Fibroblast of skin of left biceps (primary cell): ENCODE measurements around the gene CROT.
A peak's percentile ranks its signal among the peaks of the same experiment; 100 is the strongest.

Experiments used
- DNase-seq, 2 experiments: peaks; one replicate each; pipeline ENCODE4 v3.0.0-alpha.2; 2013; ENCODE audit warnings: low read depth in 2 of 2

The CROT gene

GRCh38 chr7:87341441-87341840 is 4.0 kb upstream of the CROT start:
- DNase-seq = no peak

DNA sequence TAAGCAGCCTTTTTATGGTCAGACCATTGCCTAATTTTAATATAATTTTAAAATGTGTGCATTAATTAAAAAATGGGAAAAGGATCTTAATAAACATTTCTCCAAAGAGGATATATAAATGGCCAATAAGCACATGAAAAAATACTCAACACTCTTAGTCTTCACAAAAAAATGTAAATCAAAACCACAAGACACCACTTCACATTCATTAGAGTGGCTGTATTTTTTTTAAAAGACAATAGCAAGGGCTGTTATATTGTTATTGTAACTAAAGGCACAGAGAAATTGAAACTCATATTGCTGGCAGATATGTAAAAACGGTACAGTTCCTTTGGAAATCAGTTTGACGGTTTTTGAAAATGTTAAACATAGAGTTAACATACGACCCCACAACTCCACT is 3.2 kb upstream of the CROT start:
- DNase-seq = no peak

DNA sequence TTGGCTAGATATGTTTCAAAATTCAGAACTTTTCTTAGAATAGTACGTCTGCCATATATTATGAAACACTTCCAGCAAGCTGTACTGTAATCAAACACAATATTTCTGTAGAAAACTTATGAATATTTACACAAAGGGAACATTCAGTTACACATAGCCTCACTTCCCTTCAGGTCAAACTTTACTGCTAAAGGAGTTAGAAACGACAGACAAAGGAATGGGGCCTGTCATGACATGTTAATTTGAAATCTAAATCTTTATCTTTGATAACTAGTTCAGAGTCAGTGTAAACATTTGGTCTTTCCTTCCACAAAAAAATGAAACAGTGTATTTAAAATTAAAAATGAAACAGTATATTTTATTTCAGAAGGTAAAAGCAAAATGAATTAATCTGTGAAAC is 1.0 kb upstream of the CROT start:
- no peak for DNase-seq

DNA sequence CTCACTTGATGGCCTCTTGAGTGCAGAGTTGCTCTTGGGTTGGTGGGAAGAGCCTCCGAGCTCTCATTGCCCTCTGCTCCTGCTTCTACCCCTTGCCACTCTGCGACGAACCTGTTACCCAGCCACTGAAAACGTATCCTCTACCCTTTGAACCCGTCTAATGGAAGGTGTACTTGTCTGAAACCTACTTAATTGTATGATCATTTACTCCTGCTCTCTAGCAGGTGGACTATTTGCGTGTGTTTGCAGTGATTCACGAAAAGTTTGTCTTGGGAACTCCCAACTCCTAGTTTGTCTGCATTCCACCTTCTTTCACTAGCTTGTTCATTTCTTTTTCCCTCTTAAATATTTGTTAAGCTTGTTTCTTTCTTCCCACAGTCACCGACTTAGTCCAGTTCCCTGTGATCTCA is 503 bp downstream of the CROT start:
- no peak for DNase-seq

DNA sequence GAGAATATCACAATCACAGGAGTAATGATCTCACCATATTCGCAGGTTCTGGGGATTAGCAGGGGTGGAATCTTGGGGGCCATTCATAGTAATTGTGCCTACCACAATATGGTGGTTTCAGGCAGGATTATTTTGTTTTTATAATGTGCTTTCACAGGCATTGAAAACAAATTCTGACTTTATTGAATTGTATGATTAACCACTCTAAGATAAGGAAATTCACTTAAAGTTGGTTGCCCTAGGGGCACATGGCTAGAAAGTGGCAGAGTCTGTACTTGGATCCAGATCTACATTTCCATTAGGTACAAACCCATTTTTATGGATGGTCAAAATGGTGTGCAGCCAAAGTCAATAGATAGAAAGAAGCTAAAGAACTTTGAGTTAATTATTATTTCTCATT is 1.7 kb downstream of the CROT start:
- no peak for DNase-seq

DNA sequence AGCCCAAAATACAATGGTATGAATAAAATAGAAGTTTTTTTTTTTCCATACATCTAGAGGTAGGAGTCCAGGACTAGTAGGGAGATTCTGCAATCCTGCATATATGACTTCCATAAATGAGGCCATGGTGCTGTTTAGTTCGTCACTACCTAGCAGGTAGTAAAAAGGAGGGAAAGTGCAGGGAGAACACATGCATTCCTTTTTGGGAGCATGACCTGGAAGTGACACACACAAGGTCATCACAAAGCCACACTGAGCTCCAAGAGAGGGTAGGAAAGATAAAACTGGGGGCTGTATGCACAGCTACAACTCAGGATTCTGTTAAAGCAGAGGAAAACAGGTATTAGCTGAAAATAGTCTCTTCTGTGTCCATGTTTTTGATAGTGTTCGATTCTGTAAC is 2.2 kb downstream of the CROT start:
- DNase-seq = no peak

DNA sequence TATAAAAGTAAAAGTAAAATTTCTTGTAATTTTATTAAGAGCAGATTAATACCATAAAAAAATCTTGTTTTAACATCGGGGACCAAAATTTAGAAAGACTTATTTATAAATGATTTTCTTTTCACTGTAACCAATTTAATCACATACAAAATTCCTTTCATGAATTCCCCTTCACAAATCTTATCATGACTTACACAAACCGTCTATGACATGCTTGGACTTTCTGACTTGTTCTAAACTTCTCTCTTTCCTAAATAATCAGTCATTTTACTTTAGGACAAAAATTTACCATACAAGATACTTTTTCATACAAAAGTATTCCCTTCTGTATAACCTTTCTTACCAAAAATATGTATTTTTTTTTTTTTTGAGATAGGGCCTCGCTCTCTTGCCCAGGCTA is 9.3 kb downstream of the CROT start:
- DNase-seq = no peak

DNA sequence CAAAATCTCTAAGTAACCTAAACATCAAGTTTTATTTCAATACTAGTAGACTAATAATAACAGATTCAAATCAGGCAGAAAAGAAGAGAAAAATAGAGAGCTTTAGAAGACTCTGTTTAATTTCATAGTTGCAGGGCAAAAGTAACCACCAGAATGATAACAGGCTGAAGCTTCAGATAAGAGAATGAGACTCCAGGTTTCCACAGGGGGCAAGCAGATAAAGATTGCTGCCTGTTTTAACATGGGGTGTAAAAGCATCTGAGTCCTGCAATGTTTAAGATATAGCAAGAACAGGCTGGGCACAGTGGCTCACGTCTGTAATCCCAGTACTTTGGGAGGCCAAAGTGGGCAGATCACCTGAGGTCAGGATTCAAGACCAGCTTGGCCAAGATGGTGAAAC is 11.0 kb downstream of the CROT start:
- no peak for DNase-seq

DNA sequence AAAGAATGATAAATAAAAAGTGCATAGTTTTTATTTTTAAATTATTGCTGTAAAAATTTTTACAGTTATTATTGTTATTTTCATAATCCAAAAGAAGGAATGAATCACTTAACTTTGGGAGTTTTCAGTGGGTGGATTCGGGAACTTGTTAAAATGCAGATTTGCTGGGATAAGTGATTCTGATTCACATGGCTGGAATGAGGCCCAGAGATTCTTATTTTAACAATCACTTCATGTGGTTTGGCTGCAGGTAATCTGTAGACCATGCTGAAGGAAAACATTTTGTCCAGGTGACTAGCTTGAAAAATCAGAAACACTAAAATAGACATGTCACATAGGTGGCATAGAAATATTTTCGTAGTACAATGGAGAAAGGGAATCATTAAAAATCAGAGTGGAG is 13.9 kb downstream of the CROT start:
- DNase-seq = peak in 1 of 2 experiments; percentile 2

GRCh38 chr7:87361320-87361719 is 15.9 kb downstream of the CROT start:
- DNase-seq = no peak

- no peak for DNase-seq
Measured at GRCh38 chr7:87363342-87363741, 17.9 kb downstream of the CROT start.

DNA sequence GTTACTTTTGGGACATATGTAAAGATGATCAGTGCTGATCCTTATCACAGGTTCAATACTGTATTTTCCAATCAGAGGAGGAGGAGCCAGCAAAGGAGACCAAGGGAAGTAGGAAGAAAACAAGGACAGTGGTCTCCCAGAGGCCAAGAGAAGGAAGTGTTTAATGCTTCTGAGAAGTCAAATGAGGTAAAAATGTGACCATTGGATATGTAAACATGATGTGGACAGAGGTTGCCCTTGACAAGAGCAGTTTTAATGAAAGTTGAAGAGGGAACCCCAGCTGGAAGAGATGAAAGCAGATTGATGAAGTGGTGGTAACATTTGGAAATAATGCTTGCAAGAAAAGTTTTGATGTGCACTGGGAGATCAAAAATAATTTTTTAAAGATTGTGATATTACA is 18.8 kb downstream of the CROT start:
- no peak for DNase-seq

- DNase-seq = no peak
Measured at GRCh38 chr7:87369216-87369615, 23.8 kb downstream of the CROT start.

- peak; percentile 10 to 34 for DNase-seq
Measured at GRCh38 chr7:87370660-87371180, 25.3 kb downstream of the CROT start.

DNA sequence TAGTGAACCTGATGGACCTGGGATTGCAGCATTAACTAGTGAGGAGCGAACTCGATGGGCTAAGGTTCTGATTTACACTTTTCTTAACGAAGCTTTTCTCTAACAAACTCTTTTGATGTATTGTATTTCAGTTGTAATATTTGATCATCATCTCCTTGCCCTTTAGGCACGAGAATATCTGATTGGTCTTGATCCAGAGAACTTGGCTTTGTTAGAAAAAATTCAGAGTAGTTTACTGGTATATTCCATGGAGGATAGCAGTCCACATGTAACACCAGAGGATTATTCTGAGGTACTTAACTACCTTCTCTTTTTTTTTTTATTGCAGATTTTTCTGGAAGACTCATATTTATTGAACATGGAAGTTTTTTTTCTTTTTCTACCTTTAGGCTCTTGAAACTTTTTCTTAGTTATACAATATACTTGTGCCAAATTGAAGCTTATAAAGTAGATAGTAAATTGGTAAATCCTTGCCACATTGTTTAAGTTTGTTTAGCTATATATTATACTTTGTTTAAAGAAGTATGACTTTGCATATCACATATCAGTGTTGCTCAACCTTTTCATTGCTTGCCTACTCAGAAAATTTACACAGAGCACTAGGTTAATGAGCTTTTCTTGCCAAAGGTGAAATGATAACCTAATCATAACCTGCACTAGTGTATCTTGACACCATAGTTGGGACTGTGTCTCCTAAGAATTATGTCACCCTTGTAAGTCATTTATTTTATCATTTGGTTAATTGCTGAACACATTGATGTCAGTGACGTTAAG is 30.4 kb downstream of the CROT start:
- no peak for DNase-seq

DNA sequence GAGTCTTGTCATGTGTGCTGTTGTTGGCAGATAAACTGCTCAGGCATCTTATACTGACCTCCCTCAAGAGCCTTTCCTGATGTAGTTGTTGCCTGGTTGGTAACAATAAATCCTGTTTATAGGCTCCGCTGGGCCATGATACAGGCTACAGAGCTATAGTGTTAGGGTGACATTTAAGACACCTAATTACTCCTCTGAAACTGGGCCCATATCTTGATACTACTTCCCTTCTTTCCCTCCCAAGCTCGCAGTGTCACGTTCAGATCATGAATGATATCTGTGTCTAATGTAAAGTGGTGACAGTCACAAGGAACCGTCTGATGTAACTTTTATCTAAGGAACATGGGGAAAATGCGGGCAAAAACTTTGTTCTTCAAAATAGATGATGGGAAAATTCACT is 35.4 kb downstream of the CROT start:
- no peak for DNase-seq

DNA sequence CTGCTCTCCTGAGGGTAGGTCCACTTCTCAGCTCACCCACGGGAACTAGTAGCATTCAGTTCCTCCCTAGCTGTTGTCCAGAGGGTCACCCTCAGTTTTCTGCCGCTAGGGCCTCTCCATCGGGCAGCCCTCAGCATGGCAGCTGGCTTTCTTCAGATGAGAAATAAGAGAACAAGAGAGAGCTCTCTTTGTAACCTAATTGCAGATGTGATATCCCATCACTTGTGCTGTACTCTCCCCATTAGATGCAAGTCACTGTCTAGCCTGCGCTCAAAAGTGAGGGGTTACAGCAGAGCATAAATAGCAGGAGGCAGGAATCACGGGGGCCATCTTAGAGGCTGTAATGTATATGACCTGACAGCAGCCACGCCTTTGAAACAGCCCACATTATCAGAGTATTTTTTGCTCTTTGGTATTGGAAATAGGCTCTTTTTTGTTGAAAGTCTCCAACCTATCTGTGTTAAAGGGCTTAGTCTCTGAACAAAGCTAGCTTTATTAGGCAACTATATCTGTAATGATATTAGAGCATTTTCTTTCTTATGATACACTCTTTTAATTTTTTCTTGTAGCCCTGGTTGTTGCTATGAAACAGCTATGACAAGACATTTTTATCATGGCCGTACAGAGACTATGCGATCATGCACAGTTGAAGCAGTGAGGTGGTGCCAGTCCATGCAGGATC is 45.7 kb downstream of the CROT start:
- DNase-seq = no peak

DNA sequence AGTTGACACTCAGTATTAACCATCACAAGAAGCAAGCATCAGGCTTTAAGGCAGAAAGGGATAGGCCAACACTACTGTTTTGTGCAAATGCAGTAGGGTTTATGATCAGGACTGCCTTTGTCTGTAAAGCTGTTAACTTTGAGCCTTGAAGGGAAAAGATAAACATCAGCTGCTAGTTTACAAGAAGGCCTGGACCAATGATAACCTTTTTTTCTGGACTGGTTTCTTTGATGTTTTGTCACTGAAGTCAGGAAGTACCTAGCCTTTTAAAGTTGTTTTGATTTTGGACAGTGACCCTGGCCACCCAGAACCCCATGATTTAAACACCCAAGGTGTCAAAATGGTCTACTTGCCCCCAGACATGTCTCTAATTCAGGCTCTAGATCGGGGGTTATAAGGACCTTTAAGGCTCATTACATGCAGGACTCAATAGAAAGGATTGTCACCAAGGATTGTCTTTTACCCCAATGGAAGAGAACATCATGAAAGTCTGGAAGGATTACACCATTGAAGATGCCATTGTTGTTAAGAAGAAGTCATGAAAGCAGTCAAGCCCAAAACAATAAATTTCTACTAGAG is 50.1 kb downstream of the CROT start:
- DNase-seq = no peak

GRCh38 chr7:87398446-87398845 is 53.0 kb downstream of the CROT start:
- DNase-seq = peak; percentile 53 to 56

GRCh38 chr7:87404674-87405073 is 59.2 kb downstream of the CROT start:
- no peak for DNase-seq

GRCh38 chr7:87411186-87411585 is 65.7 kb downstream of the CROT start:
- DNase-seq = no peak

GRCh38 chr7:87413029-87413428 is 67.6 kb downstream of the CROT start:
- no peak for DNase-seq
